GM19395 (cell line): Measurements from ENCODE around the gene NPAS3.

Source experiments
- ATAC-seq: cut with Tn5 transposase; IDR thresholded peaks from one replicate; pipeline ENCODE4 v1.9.1; 2021; ENCODE audit warnings: mild to moderate bottlenecking, moderate library complexity; ENCODE audit not compliant: unreplicated experiment

Gene NPAS3

DNA sequence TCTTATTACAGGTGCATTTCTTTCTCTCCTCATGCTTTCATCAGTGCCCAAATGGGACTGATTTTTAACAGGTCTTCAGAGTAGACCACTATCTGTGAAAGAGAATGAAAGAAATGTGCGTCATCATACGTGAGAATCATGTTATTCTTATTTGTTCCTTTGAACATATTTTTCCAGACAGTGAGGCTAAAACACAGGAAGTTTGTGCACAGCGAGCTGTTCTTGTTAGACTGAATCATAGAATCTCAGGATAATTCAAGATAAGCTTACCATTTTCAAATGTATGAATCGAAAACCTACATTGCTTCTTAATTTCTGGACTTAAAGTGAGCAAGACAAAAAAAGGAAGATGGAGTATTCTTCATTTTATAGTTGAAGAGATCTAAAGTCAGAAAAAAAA is 629.1 kb downstream of the NPAS3 start:
- ATAC-seq: no peak

GRCh38 chr14:33568935-33569579 is 630.4 kb downstream of the NPAS3 start:
- no peak for ATAC-seq

GRCh38 chr14:33569821-33570687 is 631.4 kb downstream of the NPAS3 start:
- no peak for ATAC-seq

DNA sequence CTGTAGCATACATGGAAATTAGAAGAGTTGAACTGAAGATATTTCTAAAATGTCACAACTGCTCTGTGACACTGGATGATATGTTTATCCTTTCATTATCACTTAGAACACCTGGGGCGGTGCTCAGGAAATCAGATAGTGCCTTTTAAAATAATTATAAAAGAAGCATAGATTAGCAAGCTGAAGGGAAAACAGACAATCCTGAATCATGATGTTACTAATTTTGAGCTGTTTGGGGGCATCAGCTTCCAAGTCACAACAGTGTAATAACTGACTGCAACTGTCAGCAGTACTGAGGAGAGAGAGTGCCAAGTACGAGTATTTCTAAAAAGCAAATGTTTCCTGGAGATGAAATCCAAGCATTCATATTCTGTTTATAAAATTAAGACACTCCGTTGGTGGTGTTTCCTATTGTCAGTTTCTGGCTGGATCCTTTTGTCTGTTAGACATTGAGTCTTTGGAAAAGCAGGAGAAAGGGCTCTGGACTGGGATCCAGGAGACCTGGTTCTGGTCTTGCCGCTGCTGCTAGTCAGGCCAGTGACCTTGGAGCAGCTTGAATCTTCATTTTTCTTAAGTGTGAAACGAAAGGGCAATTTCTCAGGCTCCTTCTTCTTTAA is 632.1 kb downstream of the NPAS3 start:
- no peak for ATAC-seq

- ATAC-seq: no peak
These were observed 634.7 kb downstream of the NPAS3 start for GRCh38 chr14:33573301-33573880.

- ATAC-seq: no peak
These were observed 637.3 kb downstream of the NPAS3 start for GRCh38 chr14:33576014-33576413.

DNA sequence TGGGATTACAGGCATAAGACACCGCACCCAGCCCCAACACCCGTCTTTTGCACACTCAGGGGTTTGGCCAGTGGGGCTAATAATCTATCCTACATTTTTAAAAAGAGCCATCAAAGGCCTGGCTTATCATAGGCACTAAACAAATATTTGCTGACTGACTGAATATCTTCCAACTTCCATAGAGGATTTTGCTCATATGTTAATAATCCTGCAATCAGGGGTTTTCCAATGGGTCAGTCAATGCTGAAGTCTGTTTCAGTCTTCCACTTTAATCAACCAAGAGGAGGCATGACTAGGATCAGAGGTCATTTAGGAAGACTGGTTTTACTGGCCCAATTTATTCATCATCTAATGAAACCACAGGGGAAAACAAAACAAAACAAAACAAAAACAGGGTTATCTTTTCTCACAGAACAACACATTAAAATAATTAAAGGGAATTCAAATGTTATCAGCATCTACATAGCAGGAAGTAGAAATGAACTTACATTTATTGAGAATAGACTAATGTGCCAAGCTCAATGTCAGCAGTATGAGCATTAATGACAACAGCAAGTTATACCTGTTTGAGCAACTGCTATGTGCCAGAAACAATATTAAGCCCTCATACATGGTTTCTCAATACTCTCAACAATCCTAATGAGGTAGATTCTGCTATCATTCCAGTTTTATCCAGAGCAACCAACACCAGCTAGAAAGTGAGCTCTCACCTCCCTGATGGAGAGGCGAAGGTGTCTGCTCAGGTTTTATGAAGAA is 640.0 kb downstream of the NPAS3 start:
- ATAC-seq: no peak

- no peak for ATAC-seq
These were observed 641.6 kb downstream of the NPAS3 start for GRCh38 chr14:33580231-33580749.

DNA sequence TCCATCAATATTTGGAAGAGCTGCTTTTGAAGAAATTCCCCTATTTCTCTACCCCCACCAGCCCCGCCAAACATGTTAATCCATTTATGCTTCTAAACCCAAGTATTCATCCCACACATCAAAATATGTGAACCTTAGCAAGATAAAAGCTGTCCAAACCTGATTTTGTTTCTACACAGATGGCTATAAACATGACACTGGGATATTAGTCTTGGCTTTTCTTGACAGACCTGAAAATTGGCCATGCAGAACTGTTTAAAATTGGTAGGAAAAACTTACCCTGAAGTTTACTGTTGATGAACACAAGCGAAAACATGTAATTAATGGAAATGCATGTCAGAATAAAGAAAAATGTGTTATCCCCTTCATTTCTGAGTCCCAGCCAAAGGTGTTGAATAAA is 642.2 kb downstream of the NPAS3 start:
- ATAC-seq: no peak

GRCh38 chr14:33584697-33585096 is 646.0 kb downstream of the NPAS3 start:
- no peak for ATAC-seq

DNA sequence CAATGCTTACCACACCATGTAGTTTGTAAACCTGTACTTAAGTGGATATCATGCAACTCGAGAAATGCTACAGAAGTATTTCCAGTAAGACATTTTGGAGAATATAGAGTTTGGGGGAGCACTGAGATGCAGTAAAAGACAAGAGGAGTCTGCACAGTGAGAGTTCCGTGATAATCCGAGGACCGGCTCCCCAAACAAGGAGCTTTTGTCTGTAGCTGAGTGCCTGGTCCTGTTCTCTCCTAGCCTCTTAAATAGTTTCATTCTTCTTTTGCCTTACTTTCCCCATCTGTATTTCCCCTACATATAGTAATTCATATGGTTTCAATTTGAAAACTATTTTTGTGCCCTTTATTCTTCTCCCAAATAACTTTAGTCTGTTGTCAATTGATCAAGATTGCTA is 648.1 kb downstream of the NPAS3 start:
- ATAC-seq: no peak

DNA sequence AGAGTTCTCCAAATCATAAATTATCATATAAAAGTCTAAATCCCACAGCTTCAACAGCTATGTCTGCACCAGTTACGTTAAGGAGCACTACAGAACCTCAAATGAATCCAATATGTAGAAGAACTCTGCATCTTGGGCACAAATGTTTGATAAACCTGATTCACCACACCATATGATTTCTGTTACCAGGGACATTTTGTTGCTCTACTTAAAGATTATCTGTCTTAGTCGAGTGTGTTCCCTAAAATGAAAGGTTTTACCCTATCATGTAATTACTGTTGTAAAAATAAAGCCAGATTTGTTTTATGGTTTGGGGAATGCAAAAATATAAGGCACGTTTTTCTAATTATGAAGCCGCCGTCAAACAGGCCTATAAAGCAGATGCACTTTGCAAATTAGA is 649.1 kb downstream of the NPAS3 start:
- no peak for ATAC-seq

- ATAC-seq: no peak
These were observed 650.1 kb downstream of the NPAS3 start for GRCh38 chr14:33588771-33589170.

- ATAC-seq: no peak
These were observed 650.7 kb downstream of the NPAS3 start for GRCh38 chr14:33589334-33589733.

DNA sequence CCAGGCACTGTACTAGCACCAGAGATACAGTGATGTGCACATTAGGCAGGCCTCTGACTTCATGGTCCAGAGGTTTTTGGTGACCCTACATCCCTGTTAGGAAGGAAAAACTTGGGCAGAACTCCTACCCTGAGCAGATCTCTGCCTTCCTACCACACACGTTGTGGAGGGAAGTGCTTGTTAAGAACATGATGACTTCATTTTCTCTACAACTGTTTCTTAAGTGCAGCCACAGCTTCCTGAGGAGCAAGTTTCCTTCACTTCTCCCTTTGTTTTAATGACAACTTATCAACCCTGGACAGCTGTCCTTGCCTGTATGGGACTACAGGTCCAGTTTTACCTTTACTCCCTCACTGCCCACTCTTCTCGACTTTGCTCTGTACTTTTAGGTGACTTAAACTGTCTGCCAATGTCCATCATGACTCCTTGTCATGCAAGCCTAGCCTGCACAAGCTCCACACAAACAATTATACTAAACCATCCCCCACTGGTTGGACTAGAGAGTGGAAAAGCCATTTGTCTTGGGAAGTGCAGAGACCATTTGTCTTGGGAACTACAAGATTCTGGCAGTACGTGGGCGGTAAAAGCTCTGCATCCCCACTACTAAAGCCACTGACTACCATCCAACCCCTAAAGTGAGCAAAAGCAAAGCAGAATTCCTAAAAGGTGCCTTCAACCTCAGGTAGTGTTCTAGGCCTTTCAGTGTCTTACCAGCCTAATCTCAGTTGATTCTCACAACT is 652.4 kb downstream of the NPAS3 start:
- ATAC-seq: no peak

- ATAC-seq: no peak
These were observed 653.6 kb downstream of the NPAS3 start for GRCh38 chr14:33592297-33592696.

- no peak for ATAC-seq
These were observed 657.8 kb downstream of the NPAS3 start for GRCh38 chr14:33596211-33597080.

GRCh38 chr14:33598582-33598981 is 659.9 kb downstream of the NPAS3 start:
- no peak for ATAC-seq

DNA sequence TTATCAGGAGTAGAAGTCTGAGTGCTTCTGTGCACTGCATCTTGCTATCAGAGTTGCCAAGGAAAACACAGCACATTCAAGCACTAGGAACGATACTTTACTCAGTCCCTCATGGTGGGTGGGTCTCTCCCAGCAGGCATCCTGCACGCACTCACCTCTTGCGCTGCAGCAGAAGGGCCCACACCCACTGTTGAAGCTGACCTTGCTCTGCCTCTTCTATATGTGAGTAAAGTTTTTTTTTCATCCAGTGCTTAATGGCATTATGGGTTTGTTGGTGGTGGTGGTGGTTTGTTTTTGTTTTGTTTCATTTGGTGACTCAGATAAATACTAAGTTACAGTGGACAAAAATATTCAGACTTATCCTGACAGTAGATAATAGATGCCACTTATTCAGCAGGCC is 663.7 kb downstream of the NPAS3 start:
- no peak for ATAC-seq
